C4-2B (cell line): ENCODE results near the gene AUH.

Source experiments
- CTCF ChIP-seq: fragments of 450-650 bp; conservative IDR thresholded peaks from 2 replicates; pipeline ENCODE4 v1.5.1; 2017; ENCODE audit warnings: mild to moderate bottlenecking
- ZFX ChIP-seq: fragments of 450-650 bp; IDR thresholded peaks from 2 replicates; pipeline ENCODE4 v1.6.1; 2017

GRCh38 chr9:91341258-91341746 lies 20.4 kb downstream of the AUH start:
- TF ChIP-seq CTCF (no peak), ZFX (no peak)
